RWPE2 (cell line): ENCODE data around the gene FMN1.

ENCODE experiments used
- ATAC-seq: fragments of 200-7000 bp; cut with Tn5 transposase; 3 replicates; pipeline ENCODE4 v1.9.1; 2021; ENCODE audit warnings: low read depth
- DNase-seq: peaks from one replicate; pipeline ENCODE4 v3.0.0-alpha.2; 2020; ENCODE audit warnings: low spot score
- H3K27ac ChIP-seq: fragments of 450-650 bp; 2 replicates; pipeline ENCODE4 v1.5.1; 2017; ENCODE audit warnings: mild to moderate bottlenecking; ENCODE audit not compliant: poor library complexity, severe bottlenecking
- H3K27me3 ChIP-seq: fragments of 250-450 bp; sonication (Bioruptor Pico); 2 replicates; pipeline ENCODE4 v1.5.1; 2021; ENCODE audit warnings: mild to moderate bottlenecking, moderate library complexity; ENCODE audit not compliant: insufficient read depth, poor library complexity, severe bottlenecking
- H3K36me3 ChIP-seq: fragments of 250-450 bp; sonication (Bioruptor Pico); 2 replicates; pipeline ENCODE4 v1.5.1; 2020; ENCODE audit warnings: low read depth, mild to moderate bottlenecking, moderate library complexity
- H3K4me1 ChIP-seq: fragments of 250-450 bp; sonication (Bioruptor Pico); 2 replicates; pipeline ENCODE4 v1.5.1; 2021; ENCODE audit warnings: mild to moderate bottlenecking, moderate library complexity; ENCODE audit not compliant: insufficient read depth, poor library complexity, severe bottlenecking
- H3K4me3 ChIP-seq: fragments of 250-450 bp; sonication (Bioruptor Pico); 2 replicates; pipeline ENCODE4 v1.5.1; 2021; ENCODE audit warnings: mild to moderate bottlenecking, moderate library complexity; ENCODE audit not compliant: severe bottlenecking
- H3K9me3 ChIP-seq: fragments of 250-450 bp; sonication (Bioruptor Pico); 2 replicates; pipeline ENCODE4 v1.5.1; 2021; ENCODE audit warnings: mild to moderate bottlenecking, moderate library complexity; ENCODE audit not compliant: severe bottlenecking
- TF ChIP-seq, protein P1 (sequence below): fragments of 450-650 bp; IDR thresholded peaks from one replicate; pipeline ENCODE4 v1.5.1; 2017; ENCODE audit warnings: mild to moderate bottlenecking, moderate library complexity; ENCODE audit not compliant: poor library complexity, severe bottlenecking

The FMN1 gene

DNA sequence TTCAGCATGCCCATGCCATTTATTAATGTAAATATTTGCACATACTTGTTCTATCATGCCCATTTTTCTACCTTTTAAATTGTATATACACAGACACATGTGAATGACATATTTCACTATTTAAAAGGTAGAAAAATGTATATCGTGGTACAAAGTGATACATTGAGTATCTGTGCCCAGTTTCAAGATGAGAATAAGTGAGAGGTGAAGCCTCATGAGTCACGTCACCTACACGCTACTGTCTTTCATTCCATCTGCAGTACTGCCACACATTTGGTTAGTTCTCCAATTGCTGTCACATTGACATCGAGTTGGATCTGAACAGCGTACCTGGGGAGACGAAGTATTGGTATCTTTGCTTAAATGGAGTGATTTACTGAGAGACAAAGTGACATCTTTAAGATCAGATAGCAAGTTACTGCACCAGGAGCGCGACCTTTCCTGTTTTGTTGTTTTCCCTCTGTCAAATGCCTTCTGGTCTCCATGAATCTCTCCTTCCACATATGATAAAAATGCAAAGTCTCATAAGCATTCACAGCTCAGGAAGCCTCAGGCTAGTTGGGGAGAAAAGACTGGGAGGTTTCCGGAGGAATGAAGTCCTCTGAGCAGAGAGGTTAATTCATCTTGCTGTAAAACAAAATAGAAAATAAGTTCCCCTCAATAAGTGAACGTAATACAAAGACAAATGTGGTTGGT is 464.7 kb downstream of the FMN1 start:
- Histone ChIP-seq H3K9me3 (no peaks in the 10 kb centered on the region), H3K4me1 (peaks cover 16% of the 10 kb centered on the region), H3K27me3 (no peaks in the 10 kb centered on the region), H3K36me3 (no peaks in the 10 kb centered on the region), H3K27ac (peak overlapping the region; percentile 1), H3K4me3 (no peak overlapping the region)
- ATAC-seq, result no peak
- TF ChIP-seq, protein P1, sequence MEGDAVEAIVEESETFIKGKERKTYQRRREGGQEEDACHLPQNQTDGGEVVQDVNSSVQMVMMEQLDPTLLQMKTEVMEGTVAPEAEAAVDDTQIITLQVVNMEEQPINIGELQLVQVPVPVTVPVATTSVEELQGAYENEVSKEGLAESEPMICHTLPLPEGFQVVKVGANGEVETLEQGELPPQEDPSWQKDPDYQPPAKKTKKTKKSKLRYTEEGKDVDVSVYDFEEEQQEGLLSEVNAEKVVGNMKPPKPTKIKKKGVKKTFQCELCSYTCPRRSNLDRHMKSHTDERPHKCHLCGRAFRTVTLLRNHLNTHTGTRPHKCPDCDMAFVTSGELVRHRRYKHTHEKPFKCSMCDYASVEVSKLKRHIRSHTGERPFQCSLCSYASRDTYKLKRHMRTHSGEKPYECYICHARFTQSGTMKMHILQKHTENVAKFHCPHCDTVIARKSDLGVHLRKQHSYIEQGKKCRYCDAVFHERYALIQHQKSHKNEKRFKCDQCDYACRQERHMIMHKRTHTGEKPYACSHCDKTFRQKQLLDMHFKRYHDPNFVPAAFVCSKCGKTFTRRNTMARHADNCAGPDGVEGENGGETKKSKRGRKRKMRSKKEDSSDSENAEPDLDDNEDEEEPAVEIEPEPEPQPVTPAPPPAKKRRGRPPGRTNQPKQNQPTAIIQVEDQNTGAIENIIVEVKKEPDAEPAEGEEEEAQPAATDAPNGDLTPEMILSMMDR, result no peak
- no peak for DNase-seq

- Histone ChIP-seq H3K36me3 (no peaks in the 10 kb centered on the region), H3K9me3 (no peaks in the 10 kb centered on the region), H3K4me1 (no peaks in the 10 kb centered on the region), H3K27me3 (peaks cover 23% of the 10 kb centered on the region), H3K4me3 (no peak overlapping the region), H3K27ac (no peak overlapping the region)
- ATAC-seq (no peak), DNase-seq (no peak)
- TF ChIP-seq, protein P1, result no peak
These were observed 471.2 kb downstream of the FMN1 start for GRCh38 chr15:32723171-32723948.

- ATAC-seq, result no peak
These were observed 472.4 kb downstream of the FMN1 start for GRCh38 chr15:32722136-32722535.

DNA sequence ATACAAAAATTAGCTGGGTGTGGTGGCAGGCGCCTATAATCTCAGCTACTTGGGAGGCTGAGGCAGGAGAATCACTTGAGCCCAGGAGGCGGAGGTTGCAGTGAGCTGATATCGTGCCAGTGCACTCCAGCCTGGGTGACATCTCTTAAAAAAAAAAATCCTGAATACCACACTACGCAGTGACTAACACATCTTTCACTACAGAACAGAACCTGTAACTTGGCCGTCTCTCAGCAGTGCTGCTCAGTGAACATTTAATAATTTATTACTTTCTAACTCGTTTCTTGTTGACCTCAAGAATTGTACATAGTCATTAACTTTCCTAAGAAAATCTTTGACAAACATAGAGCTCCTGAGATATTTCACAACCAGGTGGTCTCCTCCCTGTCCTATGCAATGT is 472.9 kb downstream of the FMN1 start:
- DNase-seq (no peak), ATAC-seq (no peak)
- TF ChIP-seq, protein P1, result no peak

More at GRCh38 chr15:32722136-32722535, 472.4 kb downstream of the FMN1 start:
- Histone ChIP-seq H3K27ac (no peak overlapping the region), H3K27me3 (peaks cover 35% of the 10 kb centered on the region), H3K36me3 (no peaks in the 10 kb centered on the region), H3K4me3 (no peak overlapping the region), H3K9me3 (no peaks in the 10 kb centered on the region), H3K4me1 (no peaks in the 10 kb centered on the region)
- TF ChIP-seq, protein P1, result no peak
- no peak for DNase-seq

More for the DNA sequence above, 472.9 kb downstream of the FMN1 start:
- H3K36me3 ChIP-seq, result no peaks in the 10 kb centered on the region
- no peaks in the 10 kb centered on the region for H3K4me1 ChIP-seq
- H3K4me3 ChIP-seq, result no peak overlapping the region
- H3K9me3 ChIP-seq, result no peaks in the 10 kb centered on the region
- peaks cover 41% of the 10 kb centered on the region for H3K27me3 ChIP-seq
- no peak overlapping the region for H3K27ac ChIP-seq
